ENCODE results near the gene SYT5. TPM values are rescaled to one million over a fixed set of nuclear protein-coding genes. Genes with fewer than 3 reads are reported as not detected.
A peak's percentile ranks its signal among the peaks of the same experiment; 100 is the strongest.

Gene SYT5
- total and polyA plus RNA-seq, 2 of the 13 experiments (the other 11 are each of a cell fraction or from before 2014, with no cell fraction given) = not detected

DNA sequence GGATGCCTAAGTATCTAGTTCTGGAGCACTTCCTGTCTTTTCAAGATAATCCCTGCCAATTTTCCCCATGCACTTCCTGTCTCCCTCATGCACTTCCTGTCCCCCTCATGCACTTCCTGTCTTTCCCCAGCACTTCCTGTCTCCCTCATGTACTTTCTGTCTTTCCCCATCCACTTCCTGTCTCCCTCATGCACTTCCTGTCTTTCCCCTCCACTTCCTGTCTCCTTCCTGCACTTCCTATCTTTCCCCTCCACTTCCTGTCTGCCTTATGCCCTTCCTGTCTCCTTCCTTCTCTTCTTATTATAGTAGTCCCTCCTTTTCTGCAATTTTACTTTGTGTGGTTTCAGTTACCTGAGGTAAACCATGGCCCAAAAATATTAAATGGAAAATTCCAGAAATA, 28.1 kb downstream of the SYT5 start (continued):
- TF ChIP-seq, protein P1, sequence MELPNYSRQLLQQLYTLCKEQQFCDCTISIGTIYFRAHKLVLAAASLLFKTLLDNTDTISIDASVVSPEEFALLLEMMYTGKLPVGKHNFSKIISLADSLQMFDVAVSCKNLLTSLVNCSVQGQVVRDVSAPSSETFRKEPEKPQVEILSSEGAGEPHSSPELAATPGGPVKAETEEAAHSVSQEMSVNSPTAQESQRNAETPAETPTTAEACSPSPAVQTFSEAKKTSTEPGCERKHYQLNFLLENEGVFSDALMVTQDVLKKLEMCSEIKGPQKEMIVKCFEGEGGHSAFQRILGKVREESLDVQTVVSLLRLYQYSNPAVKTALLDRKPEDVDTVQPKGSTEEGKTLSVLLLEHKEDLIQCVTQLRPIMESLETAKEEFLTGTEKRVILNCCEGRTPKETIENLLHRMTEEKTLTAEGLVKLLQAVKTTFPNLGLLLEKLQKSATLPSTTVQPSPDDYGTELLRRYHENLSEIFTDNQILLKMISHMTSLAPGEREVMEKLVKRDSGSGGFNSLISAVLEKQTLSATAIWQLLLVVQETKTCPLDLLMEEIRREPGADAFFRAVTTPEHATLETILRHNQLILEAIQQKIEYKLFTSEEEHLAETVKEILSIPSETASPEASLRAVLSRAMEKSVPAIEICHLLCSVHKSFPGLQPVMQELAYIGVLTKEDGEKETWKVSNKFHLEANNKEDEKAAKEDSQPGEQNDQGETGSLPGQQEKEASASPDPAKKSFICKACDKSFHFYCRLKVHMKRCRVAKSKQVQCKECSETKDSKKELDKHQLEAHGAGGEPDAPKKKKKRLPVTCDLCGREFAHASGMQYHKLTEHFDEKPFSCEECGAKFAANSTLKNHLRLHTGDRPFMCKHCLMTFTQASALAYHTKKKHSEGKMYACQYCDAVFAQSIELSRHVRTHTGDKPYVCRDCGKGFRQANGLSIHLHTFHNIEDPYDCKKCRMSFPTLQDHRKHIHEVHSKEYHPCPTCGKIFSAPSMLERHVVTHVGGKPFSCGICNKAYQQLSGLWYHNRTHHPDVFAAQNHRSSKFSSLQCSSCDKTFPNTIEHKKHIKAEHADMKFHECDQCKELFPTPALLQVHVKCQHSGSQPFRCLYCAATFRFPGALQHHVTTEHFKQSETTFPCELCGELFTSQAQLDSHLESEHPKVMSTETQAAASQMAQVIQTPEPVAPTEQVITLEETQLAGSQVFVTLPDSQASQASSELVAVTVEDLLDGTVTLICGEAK (IDR thresholded peaks at IDR 0.05) = peak; percentile 59
- TF ChIP-seq, protein P1 (CRISPR knock-in tag; IDR thresholded peaks at IDR 0.05) = no peak
- TF ChIP-seq TRAFD1 (CRISPR knock-in tag; IDR thresholded peaks at IDR 0.05; ENCODE audit: borderline replicate concordance) = no peak
- 0 out of 2 replicates have a peak, but pooled peaks have one; percentile 29 for TF ChIP-seq LCORL (IDR thresholded peaks at IDR 0.05)
- no peak for TF ChIP-seq LCORL (CRISPR knock-in tag; IDR thresholded peaks at IDR 0.05)
